Peyer's patch (tissue), 4 donors: ENCODE results near the gene C2orf92. TPM values are rescaled to one million over a fixed set of nuclear protein-coding genes. Genes with fewer than 3 reads are reported as not detected.

Experiments
- DNase-seq, 3 donors: peaks; one replicate each; pipeline ENCODE4 v3.0.0-alpha.2; 2017 to 2019
- H3K27ac ChIP-seq, 4 donors: fragments of 200-600 bp; sonication (generic); one replicate each; pipeline ENCODE4 v1.5.1; 2016 to 2019
- H3K27me3 ChIP-seq, 2 donors: fragments of 200-600 bp; sonication (generic); one replicate each; pipeline ENCODE4 v1.5.1; 2019
- H3K36me3 ChIP-seq, 3 donors: fragments of 200-600 bp; sonication (generic); one replicate each; pipeline ENCODE4 v1.5.1; 2016 to 2019
- H3K4me1 ChIP-seq, 4 donors: fragments of 200-600 bp; sonication (generic); one replicate each; pipeline ENCODE4 v1.5.1; 2016 to 2019
- H3K4me3 ChIP-seq, 4 donors: fragments of 200-600 bp; sonication (generic); 1 replicate in 3 of 4; 2 replicates in 1 of 4; pipeline ENCODE4 v1.5.1; 2016 to 2019; ENCODE audit warnings: mild to moderate bottlenecking in 1 of 4
- H3K9me3 ChIP-seq, 4 donors: fragments of 200-600 bp; sonication (generic); one replicate each; pipeline ENCODE4 v1.5.1; 2016 to 2019; ENCODE audit warnings: mild to moderate bottlenecking in 1 of 4
- CTCF ChIP-seq, 6 experiments: fragments of 450-650 bp in 4 of 6; fragments of 200-600 bp in 2 of 6; sonication (generic) in 1 of 6; IDR thresholded peaks; one replicate each; pipeline ENCODE4 v1.5.1; 2017 to 2019; ENCODE audit warnings: antibody characterized with exemption in 6 of 6, mild to moderate bottlenecking in 3 of 6, moderate library complexity in 1 of 6
- POLR2A ChIP-seq, 2 donors: fragments of 450-650 bp; IDR thresholded peaks; one replicate each; pipeline ENCODE4 v1.5.1; 2017; ENCODE audit warnings: antibody characterized with exemption in 2 of 2, mild to moderate bottlenecking in 2 of 2, moderate library complexity in 2 of 2
- total RNA-seq, 4 donors: library from RNA; depleted of rRNA; stranded (reverse); fragments of >200 nt; gene quantifications; one replicate each; pipeline ENCODE4 v1.1.0, GENCODE V29; 2016

Gene C2orf92
- total RNA-seq, 4 donors from 2014 or later, result 5.3 to 70.1 (median 25.5) TPM

- Histone ChIP-seq H3K27me3 (no peaks in the 10 kb centered on the region), H3K9me3 (no peaks in the 10 kb centered on the region)
Observed at GRCh38 chr2:97662386-97662894, 7.1 kb upstream of the C2orf92 start.

GRCh38 chr2:97662895-97663625 lies 6.5 kb upstream of the C2orf92 start:
- H3K4me3 ChIP-seq, result peak overlapping the region; percentile 65 to 97 (median 84)
- peak overlapping the region; percentile 93 to 100 (median 96) for H3K27ac ChIP-seq
- peak in 1 of 2 donors; percentile 52 for TF ChIP-seq POLR2A (IDR thresholded peaks at IDR 0.05)
- no peak for TF ChIP-seq CTCF (IDR thresholded peaks at IDR 0.05)
- DNase-seq, result peak; percentile 82 to 88 (median 85)
- H3K36me3 ChIP-seq, result peaks cover 0 to 22% (median 0%) of the 10 kb centered on the region in 3 donors
- H3K27me3 ChIP-seq, result no peaks in the 10 kb centered on the region
- H3K9me3 ChIP-seq, result no peaks in the 10 kb centered on the region
- peaks cover 0 to 32% (median 11%) of the 10 kb centered on the region in 4 donors for H3K4me1 ChIP-seq

More at GRCh38 chr2:97662386-97662894, 7.1 kb upstream of the C2orf92 start:
- Histone ChIP-seq H3K27ac (peak overlapping the region; percentile 93 to 100 (median 96)), H3K36me3 (peaks cover 0 to 28% (median 0%) of the 10 kb centered on the region in 3 donors), H3K4me3 (peak overlapping the region; percentile 65 to 97 (median 84)), H3K4me1 (peaks cover 0 to 32% (median 11%) of the 10 kb centered on the region in 4 donors)
- TF ChIP-seq CTCF (IDR thresholded peaks at IDR 0.05) (no peak), POLR2A (IDR thresholded peaks at IDR 0.05) (no peak)
- DNase-seq, result no peak

GRCh38 chr2:97663626-97663961 lies 5.9 kb upstream of the C2orf92 start:
- Histone ChIP-seq H3K9me3 (no peaks in the 10 kb centered on the region), H3K27ac (peak overlapping the region; percentile 93 to 100 (median 96)), H3K27me3 (no peaks in the 10 kb centered on the region), H3K4me3 (peak overlapping the region; percentile 65 to 97 (median 84)), H3K36me3 (peaks cover 0 to 16% (median 0%) of the 10 kb centered on the region in 3 donors), H3K4me1 (peaks cover 0 to 32% (median 11%) of the 10 kb centered on the region in 4 donors)
- TF ChIP-seq CTCF (IDR thresholded peaks at IDR 0.05) (peak in 1 of 6 experiments; percentile 19), POLR2A (IDR thresholded peaks at IDR 0.05) (peak in 1 of 2 donors; percentile 21)
- DNase-seq, result no peak

GRCh38 chr2:97663962-97664635 lies 5.4 kb upstream of the C2orf92 start, which contains the start of gene ACTR1B:
Gene ACTR1B (minus strand): TSS chr2:97664044. CDS start chr2:97663890, 154 bp downstream.
- Histone ChIP-seq H3K4me1 (peaks cover 0 to 32% (median 11%) of the 10 kb centered on the region in 4 donors), H3K27me3 (no peaks in the 10 kb centered on the region), H3K27ac (peak within 1 kb of the TSS; percentile 93 to 100 (median 96)), H3K4me3 (peak within 1 kb of the TSS; percentile 65 to 97 (median 84)), H3K36me3 (peaks cover 0 to 11% (median 0%) of the 10 kb centered on the region in 3 donors), H3K9me3 (no peaks in the 10 kb centered on the region)
- DNase-seq, result peak; percentile 97 to 99 (median 98)
- TF ChIP-seq CTCF (IDR thresholded peaks at IDR 0.05) (peak; percentile 12 to 72 (median 51)), POLR2A (IDR thresholded peaks at IDR 0.05) (peak; percentile 84 to 97)

- peaks cover 0 to 32% (median 11%) of the 10 kb centered on the region in 4 donors for H3K4me1 ChIP-seq
- TF ChIP-seq POLR2A (IDR thresholded peaks at IDR 0.05) (no peak), CTCF (IDR thresholded peaks at IDR 0.05) (no peak)
- H3K4me3 ChIP-seq, result peak overlapping the region; percentile 65 to 97 (median 84)
- no peaks in the 10 kb centered on the region for H3K9me3 ChIP-seq
- H3K36me3 ChIP-seq, result peaks cover 0 to 7% (median 0%) of the 10 kb centered on the region in 3 donors
- no peak for DNase-seq
- no peaks in the 10 kb centered on the region for H3K27me3 ChIP-seq
- H3K27ac ChIP-seq, result peak overlapping the region; percentile 93 to 100 (median 96)
Observed at GRCh38 chr2:97664636-97664970, 4.9 kb upstream of the C2orf92 start.
